HG02970 (cell line): Measurements from ENCODE around the gene GIMAP2.
"Not testable (repeated sequence)": the region's sequence is repeated elsewhere in the genome, so short reads cannot be mapped to it uniquely, and the experiment has no call there.

Experiments
- ATAC-seq: cut with Tn5 transposase; IDR thresholded peaks from one replicate; pipeline ENCODE4 v1.9.1; 2021; ENCODE audit warnings: mild to moderate bottlenecking, moderate library complexity, moderate number of reproducible peaks; ENCODE audit not compliant: unreplicated experiment, low FRiP score

GIMAP2 gene

DNA sequence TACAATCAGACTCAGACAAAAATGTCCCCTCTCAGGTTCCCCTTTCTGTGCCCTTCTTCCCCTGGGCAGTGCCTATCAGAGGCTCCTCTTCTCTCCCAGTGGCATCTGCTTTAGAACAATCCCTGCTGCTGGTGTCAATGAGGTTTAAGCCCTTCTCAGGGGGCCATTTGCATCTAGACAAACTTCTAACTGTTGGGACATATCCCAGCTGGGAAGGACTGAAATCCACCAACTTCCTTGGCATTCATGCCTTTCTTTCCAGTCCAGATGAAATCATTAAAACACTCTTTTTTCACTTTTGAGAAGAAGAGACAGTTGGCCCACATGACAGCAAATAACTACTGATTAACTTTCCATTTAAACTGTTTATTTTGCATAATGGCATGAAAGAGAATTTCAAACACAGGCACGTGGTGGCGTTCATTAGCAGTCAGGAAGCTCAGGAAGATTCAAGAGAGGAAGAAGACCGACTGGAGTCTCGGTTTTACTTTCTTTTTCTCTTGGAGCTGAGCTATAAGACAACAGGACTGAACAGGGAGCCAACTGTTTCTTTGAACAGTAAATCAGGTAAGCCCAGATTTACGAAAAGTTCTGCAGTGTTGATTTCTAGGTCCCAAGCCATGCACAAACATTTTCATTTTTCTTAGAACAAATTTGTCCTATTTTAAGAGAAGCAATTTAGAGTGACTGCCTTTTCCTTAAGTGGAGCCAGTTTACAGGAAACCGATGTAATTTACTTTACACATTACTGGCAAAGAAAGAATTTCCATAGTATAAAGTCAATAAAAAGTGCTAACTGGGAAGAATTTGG is at the start of gene GIMAP2:
Gene GIMAP2 (plus strand): TSS at position 488 of the 811 bp plus-strand sequence. CDS start 1,354 bp downstream, outside the sequence.
- peak; percentile 83 for ATAC-seq

DNA sequence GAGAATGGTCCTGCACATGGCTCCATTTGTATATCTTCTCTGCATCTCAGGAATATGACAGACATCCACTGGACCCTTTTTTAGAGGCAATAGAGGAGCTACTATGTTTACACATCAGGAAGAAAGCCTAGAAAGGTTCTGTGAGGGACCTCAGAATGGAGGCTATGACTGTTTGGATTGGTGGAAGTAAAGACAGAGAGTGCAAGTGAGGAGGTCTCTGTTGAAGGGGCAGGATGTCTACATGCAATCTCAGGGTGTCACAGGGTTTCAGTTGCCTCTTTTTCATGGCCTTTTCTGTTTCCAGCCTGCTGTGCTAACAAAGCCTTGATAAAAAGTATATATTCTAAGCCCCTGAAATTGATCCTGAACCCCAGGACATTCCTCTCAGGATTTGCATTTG is 43.7 kb upstream of the GIMAP2 start:
- ATAC-seq = no peak

DNA sequence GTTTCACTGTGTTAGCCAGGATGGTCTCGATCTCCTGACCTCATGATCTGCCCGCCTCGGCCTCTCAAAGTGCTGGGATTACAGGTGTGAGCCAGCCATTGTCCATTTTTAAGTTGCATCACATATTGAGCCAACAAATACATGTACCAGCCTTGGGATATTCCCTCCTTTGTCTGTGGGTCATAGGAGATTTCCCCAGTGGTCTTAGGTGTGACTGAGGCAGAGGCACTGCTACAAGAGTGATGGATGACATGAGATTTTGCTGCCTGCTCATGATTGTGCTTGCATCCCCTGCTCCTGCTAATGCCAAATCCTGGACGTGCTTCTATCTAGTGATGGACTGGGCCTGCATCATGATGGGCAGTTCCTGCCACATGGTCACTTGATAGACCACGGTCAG is 42.6 kb upstream of the GIMAP2 start:
- no peak for ATAC-seq

DNA sequence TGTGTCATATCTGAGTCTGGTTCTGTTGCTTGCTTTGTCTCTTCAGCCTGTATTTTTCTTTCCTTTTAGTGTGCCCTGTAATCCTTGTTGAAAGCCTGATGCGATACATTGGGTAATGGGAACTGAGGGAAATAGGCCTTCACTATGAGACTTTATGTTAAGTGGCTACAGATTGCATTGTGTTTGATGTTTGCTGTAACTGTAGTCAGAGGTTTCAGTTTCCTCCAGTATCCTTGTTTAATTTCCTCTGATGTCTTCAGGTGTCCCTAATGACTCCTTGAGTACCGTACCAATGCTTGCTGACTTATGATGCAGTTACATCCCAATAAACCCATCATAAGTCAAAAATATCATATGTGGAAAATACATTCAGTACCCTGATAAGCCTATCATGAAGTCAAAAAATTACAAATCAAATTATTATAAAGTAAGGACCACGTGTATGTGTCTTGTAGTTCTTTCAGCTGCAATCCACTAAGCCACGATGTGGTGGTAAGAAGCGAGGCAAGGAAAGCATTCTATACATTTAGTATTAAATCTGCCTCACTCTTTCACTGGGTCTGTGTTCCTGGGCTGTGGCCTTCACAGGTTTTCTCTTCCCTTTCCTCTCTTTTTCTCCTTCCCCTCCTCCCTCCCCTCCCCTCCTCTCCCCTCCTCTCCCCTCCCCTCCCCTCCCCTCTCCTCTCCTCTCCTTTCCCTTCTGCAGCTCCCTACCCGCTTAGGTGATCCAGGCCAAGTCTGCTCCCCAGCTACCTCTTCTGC is 40.1 kb upstream of the GIMAP2 start:
- no peak for ATAC-seq

DNA sequence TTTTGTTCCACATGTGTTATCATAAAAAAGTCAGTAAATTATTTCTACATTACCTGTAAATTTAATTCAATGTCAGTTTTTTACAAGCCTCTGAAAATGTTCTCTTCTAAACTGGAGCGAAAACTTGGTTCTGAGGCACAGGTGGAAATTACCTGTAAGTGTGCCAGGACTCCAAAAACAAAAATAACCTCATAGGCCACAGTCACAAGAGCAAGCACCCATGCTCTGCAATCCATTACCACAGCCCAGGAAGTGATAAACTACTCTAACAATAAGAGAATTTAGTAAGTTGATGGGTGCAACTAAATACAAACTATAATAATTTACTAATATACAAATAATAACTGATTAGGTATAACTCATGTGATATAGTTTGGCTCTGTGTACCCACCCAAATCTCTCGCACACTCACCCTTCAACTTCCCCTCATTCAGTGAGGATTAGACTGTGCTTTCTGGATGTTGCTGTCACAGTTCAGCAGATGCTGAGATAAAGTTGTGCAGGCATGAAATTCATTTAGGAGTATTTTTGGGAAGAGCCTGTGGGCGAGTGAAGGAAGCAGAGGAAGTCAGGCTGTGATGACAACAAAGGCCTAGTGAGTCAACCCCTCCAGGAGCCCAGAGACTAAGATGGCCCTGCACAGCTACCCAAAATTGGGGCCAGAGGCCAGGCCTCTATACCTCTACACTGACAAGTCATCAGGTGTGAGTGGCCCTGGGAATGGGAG is 37.0 kb upstream of the GIMAP2 start:
- ATAC-seq = no peak

DNA sequence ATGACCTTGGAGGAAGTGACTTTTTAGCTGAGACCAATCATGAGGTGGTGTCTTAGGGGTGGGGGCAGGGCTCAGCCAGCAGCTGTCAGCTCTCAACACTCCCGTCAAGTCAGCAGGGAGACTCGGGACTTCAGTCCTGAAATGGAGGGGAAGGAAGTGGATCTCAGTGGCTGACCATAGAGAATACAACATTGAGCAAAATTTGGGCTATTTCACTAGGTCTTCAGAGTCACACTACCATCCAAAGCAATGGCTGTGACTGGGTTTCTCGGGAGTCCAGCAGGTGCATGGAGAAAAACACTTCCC is 36.5 kb upstream of the GIMAP2 start:
- ATAC-seq = no peak

DNA sequence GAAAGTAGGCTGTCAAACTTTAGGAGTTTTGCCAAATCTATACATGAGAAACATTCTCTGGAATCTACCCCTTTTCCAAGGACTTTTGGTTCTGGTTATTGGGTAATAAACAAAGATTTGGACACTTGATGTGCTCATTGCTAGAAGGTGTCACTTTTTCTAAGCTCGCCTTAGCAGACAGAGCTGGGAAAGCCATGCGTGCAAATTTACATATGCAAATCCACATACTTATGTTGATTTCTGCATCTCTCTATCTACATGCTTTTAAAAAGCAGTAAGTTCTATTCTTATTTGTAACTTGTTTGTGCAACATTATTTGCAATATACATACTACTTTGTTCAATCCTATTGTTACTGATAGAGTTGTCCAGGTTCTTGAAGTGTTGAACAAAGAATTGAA is 30.8 kb upstream of the GIMAP2 start:
- no peak for ATAC-seq

DNA sequence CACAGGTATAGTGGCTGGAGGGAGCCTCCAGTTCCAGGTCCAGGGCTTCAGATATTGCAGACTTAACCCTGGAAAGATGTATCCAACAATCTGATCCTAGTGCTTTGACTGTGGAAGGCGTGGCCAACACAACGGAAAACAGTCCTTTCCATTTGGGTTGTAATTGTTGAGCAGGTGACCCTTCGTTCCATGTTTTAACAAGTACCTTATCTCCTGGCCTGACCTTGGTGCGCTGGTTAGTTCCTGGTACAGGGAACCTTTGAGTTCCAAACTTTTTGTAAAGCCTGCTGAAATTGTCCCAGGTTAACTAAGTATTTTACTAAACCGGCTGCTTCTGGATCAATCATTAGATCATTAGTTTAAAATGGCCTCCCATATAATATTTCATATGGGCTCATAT is 29.5 kb upstream of the GIMAP2 start:
- ATAC-seq = no peak

DNA sequence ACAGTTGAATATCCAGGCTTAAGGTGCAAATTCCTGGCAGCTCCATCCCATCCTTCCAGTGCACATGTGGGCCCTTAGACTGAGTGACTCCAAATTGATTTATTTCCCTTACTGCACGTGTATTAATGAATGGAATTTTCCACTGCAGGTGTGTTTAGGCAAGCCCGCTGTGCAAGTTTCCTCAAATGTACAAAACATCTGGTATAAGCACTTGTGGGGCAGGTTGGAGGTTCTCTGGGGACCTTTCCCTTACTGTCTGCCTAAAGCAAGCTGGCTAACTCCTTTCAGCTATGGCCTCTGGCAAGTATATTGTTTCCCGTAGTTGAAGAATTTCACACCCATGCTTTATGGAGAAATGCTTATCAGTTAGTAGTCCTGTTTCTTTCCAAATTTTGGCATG is 28.0 kb upstream of the GIMAP2 start:
- ATAC-seq = no peak

DNA sequence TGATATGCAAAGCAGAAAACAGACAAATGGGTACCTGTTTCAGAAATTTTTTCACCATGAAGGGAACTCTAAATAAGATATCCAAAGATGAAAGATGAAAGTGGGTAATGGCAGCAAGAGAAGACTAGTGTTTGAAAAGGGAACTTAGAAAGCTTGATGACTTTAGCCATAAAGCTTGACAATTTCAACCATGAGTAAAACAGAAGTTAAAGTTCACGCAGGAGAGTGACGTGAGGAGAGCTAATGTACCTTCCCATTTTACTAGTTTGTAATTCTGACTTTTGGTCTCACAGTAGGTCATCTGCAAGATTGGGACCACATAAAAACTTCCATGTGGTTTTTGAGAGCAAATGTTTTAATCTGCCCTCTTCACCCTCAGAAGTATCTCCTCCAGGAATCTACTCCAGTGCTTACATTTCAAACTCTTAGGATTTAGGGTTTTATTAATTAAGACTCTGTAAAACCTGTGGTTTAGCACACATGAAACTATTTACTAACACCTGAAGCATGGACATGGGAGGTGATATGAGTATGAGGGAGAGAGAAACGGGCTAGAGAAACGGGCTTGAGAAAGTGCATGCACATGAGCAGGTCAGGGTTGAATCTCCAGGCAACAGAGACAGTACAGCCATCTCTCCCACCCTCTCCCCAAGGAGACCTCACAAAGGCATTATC is 24.4 kb upstream of the GIMAP2 start:
- no peak for ATAC-seq

DNA sequence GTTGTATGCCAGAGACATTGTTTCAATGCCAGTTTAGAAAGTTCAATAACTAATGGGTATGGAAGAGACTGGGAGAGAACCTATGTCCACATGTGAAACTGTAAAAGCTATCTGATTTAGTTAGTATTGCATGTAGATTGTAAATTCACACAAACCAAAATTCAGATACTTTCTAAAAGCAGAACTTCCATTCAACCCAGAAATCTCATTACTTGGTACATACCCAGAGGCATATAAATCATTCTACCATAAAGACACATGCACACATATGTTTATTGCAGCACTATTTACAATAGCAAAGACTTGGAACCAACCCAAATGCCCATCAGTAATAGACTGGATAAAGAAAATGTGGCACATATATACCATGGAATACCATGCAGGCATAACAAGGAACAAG is 22.7 kb upstream of the GIMAP2 start:
- not testable (repeated sequence) for ATAC-seq

DNA sequence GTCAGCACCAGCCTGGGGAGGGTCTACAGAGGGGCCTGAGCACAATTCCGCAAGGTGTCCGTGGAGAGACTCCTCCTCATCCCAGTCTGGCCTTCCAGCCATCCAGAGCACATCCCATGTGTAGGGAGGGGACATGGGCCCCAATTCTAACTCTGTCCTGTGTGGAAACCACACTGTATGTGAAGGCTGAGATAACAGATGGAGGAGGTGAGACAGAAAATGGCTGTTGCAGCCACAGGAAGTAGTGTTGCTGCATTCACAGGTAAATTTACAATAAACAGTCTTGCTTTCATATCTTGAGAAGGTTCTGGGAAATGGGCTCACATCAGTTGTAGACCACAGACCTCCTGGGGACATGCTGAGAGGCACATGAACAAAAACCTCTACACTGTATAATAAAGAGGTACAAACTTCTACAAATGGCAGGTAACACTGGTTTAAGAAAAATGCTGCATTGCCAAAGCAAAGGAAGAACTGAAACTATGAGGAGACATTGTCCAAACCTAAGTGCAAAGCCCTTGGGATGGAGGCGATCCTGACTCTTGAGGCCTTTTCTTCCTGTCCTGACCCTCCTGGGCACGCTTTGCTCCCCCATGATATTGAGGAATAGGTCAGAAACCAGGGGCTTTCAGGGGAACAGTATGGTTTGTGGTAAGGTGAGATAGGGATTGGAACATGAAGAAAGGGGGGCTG is 21.6 kb upstream of the GIMAP2 start:
- no peak for ATAC-seq

DNA sequence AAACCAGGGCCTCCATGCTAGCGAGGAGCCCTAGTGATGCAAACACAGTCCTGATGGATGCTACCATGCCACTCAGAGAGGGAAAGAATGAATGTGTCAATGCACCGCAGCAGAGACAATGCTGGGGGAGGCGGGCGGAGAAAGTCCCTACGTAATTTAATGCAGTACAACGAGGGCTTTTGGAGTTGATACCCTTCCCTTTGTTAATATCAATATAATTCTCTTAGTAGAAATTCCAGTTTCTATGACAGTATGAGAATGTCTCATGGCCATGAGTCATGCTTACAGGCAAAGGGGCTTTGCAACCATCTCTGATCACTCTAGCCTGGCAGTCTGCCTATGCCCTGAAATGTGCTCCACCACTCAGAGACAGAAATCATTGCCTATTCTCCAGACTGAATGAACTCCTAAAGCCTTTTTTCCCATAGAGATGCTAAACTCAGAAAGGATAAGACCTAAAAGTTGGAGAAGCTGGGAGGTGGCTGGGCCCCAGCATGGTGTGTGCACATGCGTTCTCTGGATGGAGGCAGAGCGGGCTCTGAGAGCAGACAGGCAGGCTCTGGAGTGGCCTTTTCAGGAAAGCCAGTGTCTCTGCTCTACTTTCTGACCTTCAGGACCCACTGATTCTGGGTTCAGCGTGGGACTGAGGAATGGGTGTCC is 20.3 kb upstream of the GIMAP2 start:
- ATAC-seq = no peak

DNA sequence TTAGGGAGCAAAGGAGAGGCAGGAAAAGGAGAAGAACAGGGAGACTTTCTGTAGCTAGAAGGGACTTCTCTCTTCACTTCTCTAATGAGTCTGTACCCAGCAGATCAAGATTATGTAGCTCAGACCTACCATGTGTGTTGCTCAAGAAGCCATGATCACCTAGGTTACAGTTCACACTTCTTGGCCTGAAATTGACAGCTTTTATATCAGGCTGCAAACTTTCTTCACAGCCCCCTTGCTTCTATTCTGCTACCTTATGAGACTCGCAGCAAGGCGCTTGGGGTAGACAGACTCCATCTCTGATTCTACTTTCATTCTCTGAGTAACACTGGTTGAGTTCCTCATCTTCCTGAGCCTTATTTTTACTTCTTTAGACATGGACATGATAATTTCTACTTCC is 19.6 kb upstream of the GIMAP2 start:
- no peak for ATAC-seq

DNA sequence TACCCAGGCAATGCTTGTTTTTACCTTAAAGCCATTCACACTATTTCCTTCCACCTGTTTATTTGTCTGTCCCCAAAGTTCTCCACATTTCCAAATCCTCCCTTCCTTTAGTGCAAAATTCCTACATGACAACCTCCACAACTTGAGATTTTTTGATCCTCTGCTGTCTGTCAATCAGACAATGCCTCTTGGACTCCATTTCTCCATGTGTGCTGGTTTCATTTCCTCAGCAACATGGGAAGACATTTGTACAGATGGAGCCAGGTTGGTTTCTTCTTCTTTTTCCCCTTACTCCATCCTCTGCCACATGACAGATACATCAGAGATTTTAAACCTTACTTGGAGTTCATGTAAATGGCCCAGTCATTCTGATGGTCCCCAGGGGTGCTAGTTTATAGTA is 19.1 kb upstream of the GIMAP2 start:
- no peak for ATAC-seq

DNA sequence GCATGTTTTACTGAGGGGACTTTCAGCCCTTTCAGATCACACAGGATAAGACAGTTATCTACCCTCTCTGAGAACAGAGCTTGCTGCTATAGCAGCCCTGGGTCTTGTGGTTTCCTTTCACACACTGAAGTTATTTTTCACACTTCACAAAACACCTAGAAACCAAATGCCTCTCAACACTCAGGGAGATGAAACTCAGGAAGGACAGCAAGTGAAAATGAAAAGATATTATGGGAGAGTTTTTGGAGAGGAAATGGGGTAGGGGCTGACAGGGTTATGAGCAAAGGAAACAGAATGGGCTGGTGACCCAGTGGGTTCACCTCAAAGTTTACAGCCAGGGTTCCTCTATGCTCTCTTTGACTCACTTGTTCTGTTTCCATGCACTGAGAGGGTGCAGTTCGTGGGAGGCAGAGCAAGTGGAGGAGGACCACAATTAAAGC is 17.0 kb upstream of the GIMAP2 start:
- peak; percentile 50 for ATAC-seq

DNA sequence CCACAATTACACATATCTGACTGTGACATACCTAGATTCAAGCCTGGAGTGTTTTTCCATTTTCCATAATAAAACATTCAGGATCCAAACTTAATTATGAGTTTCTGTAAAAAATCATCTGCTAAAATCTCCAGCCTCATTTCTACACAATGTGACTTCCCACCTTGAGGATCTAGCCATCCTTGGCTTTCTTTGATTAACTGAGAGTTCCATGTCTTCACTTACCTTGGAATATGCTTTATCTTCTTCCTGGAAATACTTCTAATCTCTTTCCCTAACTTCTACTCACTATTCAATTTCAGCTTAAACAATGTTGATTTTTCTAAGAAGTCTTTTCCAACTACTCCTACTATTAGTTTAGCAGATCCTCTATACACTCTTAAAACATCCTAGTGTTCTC is 16.5 kb upstream of the GIMAP2 start:
- ATAC-seq = no peak

DNA sequence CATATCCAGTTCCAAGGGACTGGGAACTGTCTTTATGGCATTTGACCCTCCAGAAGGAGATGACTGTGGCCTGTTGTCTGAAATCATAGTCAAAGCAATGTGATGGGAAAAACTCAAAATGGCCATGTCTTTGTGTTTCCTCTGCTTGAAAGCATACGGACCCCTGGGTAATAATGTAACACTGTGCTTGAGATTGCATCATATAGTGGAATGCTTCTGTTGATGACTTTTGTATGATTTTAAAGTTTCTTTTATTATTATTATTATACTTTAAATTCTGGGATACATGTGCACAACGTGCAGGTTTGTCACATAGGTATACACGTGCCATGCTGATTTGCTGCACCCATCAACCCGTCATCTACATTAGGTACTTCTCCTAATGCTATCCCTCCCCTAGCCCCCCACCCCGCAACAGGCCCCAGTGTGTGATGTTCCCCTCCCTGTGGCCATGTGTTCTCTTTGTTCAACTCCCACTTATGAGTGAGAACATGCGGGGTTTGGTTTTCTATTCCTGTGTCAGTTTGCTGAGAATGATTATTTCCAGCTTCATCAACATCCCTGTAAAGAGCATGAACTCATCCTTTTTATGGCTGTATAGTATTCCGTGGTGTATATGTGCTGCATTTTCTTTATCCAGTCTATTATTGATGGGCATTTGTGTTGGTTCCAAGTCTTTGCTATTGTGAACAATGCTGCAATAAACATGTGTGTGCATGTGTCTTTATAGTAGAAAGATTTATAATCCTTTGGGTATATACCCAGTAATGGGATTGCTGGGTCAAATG is 13.5 kb upstream of the GIMAP2 start:
- not testable (repeated sequence) for ATAC-seq

DNA sequence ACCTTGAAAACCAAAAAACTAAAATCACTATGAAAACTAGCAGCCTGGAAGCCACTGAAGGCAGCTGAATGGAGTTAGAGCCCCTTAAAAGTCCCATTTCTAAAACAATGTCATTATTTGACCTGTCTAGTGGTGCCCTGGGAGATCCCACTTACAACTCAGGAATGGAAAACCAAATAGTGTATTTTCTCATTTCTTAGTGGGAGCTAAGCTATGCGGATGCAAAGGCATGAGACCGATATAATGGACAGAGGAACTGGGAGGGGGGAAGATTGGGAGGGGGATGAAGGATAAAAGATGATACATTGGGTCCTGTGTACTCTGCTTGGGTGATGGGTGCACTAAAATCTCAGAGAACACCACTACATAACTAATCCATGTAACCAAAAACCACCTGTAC is 9.8 kb upstream of the GIMAP2 start:
- ATAC-seq = no peak
